ENCODE data around the gene DLG4.

The DLG4 gene

GRCh38 chr17:7219812-7220592 is at the start of gene DLG4, which contains the start of gene ACADVL:
TSS of gene DLG4 (minus strand) at chr17:7219836.
TSS of gene ACADVL (plus strand) at chr17:7219938. CDS start at chr17:7219985, 47 bp downstream.
- peak; percentile 81 for DNase-seq

- no peak for DNase-seq
Measured at GRCh38 chr17:7266784-7267183, 47.1 kb upstream of the DLG4 start.

DNA sequence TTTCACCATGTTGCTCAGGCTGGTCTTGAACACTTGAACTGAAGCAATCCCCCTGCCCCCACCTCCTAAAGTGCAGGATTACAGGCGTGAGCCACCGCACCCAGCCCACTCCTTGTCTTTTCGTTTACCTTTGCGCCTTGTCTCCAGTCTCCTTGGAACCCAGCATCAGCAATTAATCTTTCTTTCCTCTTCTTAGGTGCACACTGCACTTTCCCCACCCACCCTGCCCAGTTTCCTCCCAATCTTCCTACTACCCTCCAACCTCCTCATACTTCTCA is 44.1 kb upstream of the DLG4 start:
- no peak for DNase-seq

DNA sequence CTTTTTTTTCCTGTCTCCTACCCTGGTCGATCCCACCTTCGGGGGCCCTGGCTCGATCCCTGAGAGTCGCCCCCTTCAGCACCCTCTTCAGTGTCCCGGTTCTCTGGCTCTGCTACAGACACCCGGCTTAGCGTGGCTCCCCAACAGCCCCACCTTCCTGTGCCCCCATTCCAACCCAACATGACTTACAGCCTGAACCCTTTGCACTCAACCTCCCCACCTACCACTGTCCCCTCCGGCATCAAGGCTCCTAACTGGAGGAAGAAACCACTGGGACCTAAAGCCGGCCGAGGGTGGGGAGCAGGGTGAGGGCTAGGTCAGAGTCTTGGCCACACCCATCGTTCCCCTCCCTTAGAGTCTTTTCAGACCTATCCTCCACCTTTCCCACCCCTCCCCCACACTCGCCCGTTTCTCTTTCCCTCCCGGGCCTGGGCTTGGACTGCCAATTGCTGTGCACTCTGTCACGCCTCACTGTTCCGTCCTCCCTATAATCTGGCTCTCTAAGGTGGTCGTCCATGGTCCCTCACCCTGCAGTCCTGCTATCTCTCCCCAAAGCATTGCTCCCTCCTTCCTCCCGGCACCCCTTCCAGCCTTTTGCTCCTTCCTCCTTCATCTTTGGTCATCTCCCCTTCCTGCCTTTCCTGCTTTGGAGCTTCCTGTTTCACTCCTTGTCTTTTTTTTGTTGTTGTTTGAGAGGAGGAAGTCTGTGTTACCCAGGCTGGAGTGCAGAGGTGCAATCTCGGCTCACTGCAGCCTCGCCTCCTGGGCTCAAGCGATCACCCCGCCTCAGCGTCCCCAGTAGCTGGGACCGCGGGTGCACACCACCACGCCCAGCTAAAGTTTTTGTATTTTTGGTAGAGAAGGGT is 43.5 kb upstream of the DLG4 start:
- DNase-seq, result no peak

DNA sequence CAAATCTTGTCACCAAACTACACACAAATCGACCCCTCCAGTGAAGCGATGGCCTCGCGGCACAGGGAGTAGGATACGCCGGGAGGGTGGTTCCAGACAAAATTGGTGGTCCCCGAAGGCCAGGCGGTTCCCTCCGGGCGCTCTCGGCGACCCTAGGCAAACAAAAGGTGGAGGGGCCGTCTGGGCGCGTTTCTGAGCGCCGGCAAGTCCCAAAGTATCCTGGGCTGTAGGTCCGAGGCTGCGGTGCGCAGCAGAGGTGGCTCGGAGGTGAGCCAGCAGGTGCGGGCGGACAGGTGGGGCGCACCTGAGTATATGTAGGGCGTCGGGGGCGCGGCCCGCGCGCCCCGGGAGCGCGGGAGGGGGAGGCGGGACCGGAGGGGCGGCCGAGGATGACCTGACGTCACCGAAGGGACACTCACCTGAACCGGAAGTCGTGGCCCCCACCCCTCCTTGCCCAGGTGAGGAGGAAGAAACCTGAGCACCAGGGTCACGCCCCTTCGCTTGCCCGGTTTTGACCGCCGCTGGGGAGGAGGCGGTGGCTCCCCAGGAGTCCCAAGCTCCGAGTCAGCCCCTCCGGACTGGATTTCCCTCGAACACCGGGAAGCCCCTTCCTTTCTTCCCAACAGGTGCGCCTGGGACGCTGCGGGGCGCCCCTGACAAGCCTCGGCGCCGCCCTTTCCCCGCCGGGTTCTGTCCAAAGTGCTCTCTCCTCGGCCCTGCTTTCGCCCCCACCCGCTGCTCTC is 42.7 kb upstream of the DLG4 start, which contains the start of gene CLDN7:
TSS of gene CLDN7 (minus strand) at position 287 of the 743 bp plus-strand sequence. CDS start 435 bp downstream, outside the sequence.
- DNase-seq, result no peak

DNA sequence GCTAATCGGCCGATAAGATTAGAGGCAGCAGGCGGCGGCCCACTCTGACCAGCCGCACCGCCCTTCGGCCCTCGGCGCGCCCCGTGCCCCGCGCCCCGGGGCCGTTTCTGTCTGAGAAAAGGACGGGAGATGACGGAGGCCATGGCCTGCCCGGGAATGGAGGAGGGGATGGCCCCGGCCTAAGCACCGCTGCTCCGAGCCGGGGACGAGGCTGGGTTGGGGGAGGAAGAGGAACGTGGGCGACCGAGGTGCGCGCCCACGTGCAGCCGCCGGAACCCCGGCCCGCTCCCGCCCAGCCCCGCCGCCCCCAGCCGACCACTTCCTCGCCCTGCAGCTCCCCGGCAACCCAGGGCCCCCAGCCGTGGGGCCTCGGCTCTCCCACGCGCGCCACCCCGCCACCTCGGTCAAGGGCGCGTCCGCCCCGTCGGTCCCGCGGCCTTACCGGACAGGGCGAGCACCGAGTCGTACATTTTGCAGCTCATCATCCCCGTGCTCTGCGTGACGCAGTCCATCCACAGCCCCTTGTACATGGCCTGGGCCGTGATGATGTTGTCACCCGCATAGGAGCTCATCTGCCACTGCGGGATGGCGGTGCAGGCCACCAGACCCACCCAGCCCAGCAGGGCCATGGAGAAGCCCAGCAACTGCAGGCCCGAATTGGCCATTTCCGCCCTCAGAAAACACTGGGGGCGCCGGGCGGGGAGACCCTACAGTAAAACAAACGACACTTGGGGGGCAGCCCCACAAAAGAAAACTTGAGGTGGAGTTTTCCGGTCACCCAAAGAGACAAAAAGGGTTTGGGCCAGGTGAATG is 41.9 kb upstream of the DLG4 start:
- DNase-seq, result no peak

DNA sequence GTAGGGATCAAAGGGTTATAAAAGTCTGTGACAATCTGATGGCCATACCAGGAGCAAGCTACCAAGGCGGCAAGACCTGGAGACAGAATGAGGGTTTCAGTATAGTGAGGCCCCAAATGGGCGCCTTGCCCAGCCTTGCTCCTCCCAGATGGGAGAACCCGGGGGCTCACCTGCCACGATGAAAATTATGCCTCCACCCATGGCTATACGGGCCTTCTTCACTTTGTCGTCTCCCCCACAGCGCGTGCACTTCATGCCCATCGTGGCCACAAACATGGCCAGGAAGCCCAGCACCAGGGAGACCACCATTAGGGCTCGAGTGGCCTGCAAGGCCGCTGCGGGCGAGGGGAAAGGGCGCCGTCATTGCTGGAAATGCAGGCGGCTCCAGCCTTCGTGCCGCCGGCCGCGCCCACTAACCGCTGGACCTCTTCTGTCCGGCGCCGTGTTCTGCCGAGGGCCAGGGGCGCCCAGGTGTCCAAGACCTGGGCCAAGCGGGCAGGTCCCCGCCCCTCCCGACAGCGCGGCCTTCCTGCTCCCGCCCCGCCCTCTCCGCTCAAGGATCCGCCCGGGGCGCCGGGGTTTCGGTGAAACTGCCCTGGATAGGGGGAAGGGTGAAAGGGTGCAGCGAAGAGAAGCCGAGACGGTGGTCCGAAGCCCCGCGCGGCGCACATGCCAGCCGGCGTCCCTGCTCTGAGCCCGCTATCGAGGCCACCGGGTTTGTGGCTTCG is 41.2 kb upstream of the DLG4 start:
- no peak for DNase-seq

- DNase-seq, result no peak
Measured at GRCh38 chr17:7260151-7260550, 40.5 kb upstream of the DLG4 start.

- DNase-seq, result no peak
Measured at GRCh38 chr17:7259555-7259889, 39.9 kb upstream of the DLG4 start.

DNA sequence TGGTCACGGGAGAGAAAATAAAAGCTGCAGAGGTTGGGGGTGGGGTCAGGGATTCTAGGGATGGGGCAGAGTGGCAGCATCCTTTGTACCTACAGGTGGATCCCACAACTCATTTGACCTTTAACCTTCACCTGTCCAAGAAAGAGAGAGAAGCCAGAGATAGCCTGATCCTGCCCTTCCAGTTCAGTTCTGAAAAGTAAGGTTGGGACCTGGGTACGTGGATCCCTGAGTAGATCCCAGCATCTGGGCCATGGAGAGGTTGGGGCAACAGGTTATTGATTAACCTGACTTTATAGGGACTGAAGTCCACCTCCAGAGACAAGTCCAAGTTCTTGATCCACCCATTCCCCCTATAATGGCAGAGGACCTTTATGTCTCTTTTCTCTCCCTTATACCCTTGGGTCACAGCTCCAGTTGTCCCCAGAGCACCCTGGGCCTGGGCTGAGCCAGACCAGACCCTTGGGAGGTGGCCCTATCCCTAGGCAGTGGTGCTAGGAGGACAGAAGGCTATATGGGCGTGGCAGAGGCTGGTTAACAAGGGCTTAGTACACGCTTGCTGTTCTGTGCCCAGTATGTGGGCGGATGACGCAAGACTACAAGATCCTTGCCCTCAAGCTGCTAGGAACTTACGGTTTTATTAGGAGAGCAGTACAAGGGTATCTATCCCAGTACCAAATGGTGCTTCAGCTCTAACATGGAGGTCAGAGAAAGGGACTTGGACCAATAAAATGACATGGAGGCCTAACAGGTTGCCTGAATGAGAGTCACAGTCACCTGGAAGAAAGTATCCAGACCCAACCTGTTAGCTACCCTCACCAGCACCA is 39.3 kb upstream of the DLG4 start:
- DNase-seq, result no peak

DNA sequence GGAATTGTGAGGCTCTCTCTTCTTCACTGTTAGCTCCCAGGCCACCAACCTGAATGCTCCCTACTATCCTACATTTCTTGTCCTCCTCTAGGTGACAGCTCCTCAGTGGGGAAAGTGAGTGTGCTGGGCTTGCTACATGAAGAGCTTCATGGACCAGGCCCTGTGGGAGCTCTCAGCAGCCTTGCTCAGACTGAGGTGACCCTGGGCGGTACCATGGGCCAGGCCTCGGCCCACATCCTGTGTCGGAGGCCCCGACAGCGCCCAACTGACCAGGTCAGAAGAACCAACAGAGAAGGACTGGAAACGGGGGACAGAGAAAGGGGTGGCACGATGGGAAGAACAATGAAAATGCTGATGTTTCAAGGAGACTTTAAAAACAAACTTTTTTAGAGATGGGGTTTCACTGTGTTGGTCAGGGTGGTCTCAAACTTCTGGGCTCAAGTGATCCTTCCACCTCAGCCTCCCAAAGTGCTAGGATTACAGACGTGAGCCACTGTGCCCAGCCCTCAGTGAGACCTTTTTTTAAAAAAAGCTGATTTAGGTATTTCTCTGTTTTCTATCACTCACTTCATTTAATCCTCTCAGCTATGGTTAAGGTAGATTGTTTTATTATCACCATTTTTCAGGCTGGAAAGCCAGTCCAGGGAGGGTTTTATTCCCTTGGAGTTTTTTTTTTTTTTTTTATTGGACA is 37.3 kb upstream of the DLG4 start:
- no peak for DNase-seq

DNA sequence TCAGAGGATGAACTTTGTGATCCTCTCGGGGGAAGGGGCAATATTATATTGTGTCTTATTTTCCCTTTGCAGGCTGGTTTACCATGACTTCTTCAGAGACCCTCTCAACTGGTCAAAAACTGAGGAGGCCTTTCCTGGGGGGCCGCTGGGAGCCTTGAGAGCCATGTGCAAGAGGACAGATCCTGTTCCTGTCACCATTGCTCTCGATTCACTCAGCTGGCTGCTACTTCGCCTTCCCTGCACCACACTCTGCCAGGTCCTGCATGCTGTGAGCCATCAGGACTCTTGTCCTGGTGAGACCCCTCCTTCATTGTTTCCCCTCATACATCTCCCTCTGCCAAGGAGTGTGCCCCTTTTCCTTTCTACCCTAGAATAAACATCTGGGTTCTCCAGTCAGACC is 34.9 kb upstream of the DLG4 start:
- DNase-seq, result no peak

- DNase-seq, result no peak
Measured at GRCh38 chr17:7253082-7253481, 33.4 kb upstream of the DLG4 start.

DNA sequence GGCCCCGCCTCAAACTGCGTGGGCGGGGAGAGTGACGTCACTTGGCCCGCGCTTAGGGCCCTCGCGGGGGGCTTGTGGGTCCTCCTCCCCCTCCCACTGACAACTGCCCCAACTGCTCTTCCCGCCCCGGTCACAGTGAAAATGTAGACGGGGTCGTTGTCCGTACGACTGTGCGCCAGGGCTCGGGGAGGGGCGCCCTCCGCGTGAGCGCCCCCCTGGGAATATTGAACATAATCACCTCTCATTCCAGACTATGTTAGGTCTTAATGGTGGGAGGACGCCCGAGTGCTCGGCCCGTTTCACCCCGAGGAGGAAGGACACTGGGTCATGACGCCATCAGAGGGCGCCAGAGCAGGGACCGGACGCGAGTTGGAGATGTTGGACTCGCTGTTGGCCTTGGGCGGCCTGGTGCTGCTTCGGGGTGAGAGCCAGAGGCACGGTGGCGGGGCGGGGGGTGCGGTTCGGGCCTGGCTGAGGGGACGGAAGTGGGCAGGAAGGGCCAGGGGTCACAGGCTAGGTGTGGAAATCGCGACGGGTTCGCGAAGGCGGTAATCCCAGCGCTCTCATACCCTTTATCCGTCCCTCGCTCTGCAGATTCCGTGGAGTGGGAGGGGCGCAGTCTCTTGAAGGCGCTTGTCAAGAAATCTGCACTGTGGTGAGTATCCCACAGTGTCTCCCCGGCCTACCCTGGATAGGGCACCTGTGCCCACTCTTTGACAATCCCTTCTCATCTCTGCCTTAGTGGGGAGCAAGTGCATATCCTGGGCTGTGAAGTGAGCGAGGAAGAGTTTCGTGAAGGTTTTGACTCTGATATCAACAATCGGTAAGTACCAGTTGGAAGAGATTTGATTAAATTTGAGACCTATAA is 32.8 kb upstream of the DLG4 start, which contains the start of gene ELP5:
TSS of gene ELP5 (plus strand) at position 40 of the 868 bp plus-strand sequence. CDS start at position 376, 336 bp downstream.
- DNase-seq, result peak; percentile 88

DNA sequence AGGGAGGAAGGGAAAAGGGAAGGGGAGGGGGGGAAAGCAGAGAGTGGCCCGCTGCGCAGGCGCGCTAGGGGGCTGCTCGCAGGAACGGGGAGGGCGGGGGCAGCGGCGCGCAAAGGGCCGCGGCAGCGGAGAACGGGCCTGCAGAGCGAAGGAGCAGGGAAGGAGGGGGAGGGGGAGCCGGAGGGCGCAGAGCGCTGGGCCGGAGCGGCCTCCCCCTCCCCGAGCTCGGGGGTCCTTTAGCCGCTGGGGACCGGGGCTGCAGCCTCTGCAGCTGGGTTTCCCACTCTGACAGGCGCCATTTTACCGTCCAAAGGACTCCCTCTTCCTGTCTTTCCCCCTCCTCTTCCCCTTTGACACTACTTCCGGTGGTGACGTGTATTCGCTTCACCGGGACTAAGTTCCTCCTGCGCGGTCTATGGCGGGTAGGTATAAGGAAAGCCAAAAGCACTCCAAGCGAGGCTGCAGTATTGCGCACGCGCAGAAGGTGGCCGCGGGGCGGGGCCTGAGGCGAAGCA is 32.1 kb upstream of the DLG4 start, which contains the start of gene CTDNEP1:
TSS of gene CTDNEP1 (minus strand) at position 74 of the 515 bp plus-strand sequence. CDS start 438 bp downstream, outside the sequence.
- peak; percentile 100 for DNase-seq

GRCh38 chr17:7250695-7251627 is 31.3 kb upstream of the DLG4 start:
- DNase-seq, result no peak

DNA sequence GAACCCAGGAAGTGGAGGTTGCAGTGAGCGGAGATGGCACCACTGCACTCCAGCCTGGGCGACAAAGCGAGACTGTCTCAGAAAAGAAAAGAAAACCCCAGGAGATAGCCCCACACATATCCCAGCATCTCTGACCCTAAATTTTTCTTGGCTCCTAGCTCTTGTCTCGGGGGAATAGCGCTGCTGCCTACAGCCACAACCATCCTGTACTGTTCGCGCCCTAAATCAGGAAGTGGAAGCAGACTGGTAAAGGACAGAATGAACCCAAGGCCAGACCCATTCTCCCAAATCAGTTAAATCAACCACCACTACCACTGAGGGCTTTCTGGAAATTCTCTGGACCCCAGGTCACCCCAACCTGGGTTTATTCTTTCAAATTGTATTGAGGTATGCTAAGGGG is 30.2 kb upstream of the DLG4 start:
- no peak for DNase-seq

GRCh38 chr17:7249214-7249613 is 29.6 kb upstream of the DLG4 start:
- DNase-seq, result no peak
